Psoas muscle (tissue), 8 donors: ENCODE results near the gene PIGT. TPM values are rescaled to one million over a fixed set of nuclear protein-coding genes. Genes with fewer than 3 reads are reported as not detected.

Experiments used
- ATAC-seq, 4 donors: fragments of 200-7000 bp; cut with Tn5 transposase; one replicate each; pipeline ENCODE4 v1.9.1; 2020; ENCODE audit warnings: moderate library complexity in 3 of 4, mild to moderate bottlenecking in 2 of 4
- DNase-seq, 2 donors: peaks; one replicate each; pipeline ENCODE4 v3.0.0-alpha.2; 2020
- H3K27ac ChIP-seq: fragments of 200-600 bp; one replicate; pipeline ENCODE4 v1.8.0; 2022
- H3K27me3 ChIP-seq, 3 donors: fragments of 200-600 bp in 1 of 3; one replicate each; pipeline versions ENCODE4 v1.6.1 to v1.8.0; 2013 to 2022; ENCODE audit warnings: low read length in 2 of 3, mild to moderate bottlenecking in 2 of 3, moderate library complexity in 1 of 3; ENCODE audit not compliant: insufficient read depth in 3 of 3
- H3K36me3 ChIP-seq, 2 donors: fragments of 200-600 bp in 1 of 2; one replicate each; pipeline versions ENCODE4 v1.6.1 to v1.8.0; 2013 to 2022; ENCODE audit warnings: low read depth in 1 of 2, mild to moderate bottlenecking in 1 of 2, moderate library complexity in 1 of 2; ENCODE audit not compliant: insufficient read depth in 1 of 2
- H3K4me1 ChIP-seq: fragments of 200-600 bp; one replicate; pipeline ENCODE4 v1.8.0; 2022
- H3K4me3 ChIP-seq: fragments of 200-600 bp; one replicate; pipeline ENCODE4 v1.8.0; 2022; ENCODE audit warnings: mild to moderate bottlenecking
- H3K9me3 ChIP-seq: fragments of 200-600 bp; one replicate; pipeline ENCODE4 v1.8.0; 2022
- CTCF ChIP-seq: fragments of 200-600 bp; IDR thresholded peaks from one replicate; pipeline ENCODE4 v1.8.0; 2022; ENCODE audit warnings: antibody characterized with exemption
- WGBS, 3 donors: extraction: QIAGEN DNeasy Blood & Tissue Kit; methylation state at CpG; one replicate each; pipeline versions ENCODE4 v1.1.6 to v1.1.7; 2013; 5-methylcytosine and 5-hydroxymethylcytosine counted together
- intact Hi-C, 2 donors: fragments of 100-400 bp; cut with DNase I; formaldehyde crosslinking; loops; one replicate each; pipeline versions ENCODE4 v1.11.0 to v1.14.2; 2022
- polyA plus RNA-seq, 3 donors: library from polyadenylated mRNA; stranded (reverse); fragments of 200-250 nt; gene quantifications; one replicate each; pipeline ENCODE4 v1.2.3, GENCODE V29; 2013
- total RNA-seq, 4 donors: library from RNA; stranded (reverse); fragmentation: NEBNext Ultra II Directional in 2 of 4; extraction: Animal tissue kit (Norgen Biotek cat#: 25700) in 2 of 4; gene quantifications; one replicate each; pipeline versions ENCODE4 v1.2.1 to v1.2.4, GENCODE V29; 2021 to 2023
- donor health status: healthy with polysubstance abuse.
- donor health status: DM: no; HTN: no; CAD: no; lungs with moderate emphysema.
- donor health status: Bipolar disorder and iron deficiency.
- donor health status: healthy.
- donor health status: DM: yes; HTN: yes; CAD: no.
- donor health status: DM: no; HTN: no; CAD: no.
- donor health status: DM: no; HTN: no; CAD: no.
- donor health status: DM: yes; HTN: yes; CAD: no.

PIGT gene
- total and polyA plus RNA-seq, 7 donors, result 48.0 to 113 (median 58.8) TPM

GRCh38 chr20:45448270-45448669, 32.3 kb downstream of the PIGT start:
- no peak overlapping the region for H3K27ac ChIP-seq

GRCh38 chr20:45449528-45449927, 33.6 kb downstream of the PIGT start:
- ATAC-seq, result peak in 2 of 4 donors; percentile 19 to 35

More at GRCh38 chr20:45448270-45448669, 32.3 kb downstream of the PIGT start:
- TF ChIP-seq CTCF, result no peak
- no peaks in the 10 kb centered on the region for H3K9me3 ChIP-seq
- no peaks in the 10 kb centered on the region for H3K36me3 ChIP-seq
- no peak for ATAC-seq
- H3K27me3 ChIP-seq, result peaks cover 0 to 5% (median 0%) of the 10 kb centered on the region in 3 donors
- WGBS, 3 donors, result 60 to 67% (median 62%) methylated on average over 6 of the region's 6 CpGs
- no peak overlapping the region for H3K4me3 ChIP-seq
- H3K4me1 ChIP-seq, result no peaks in the 10 kb centered on the region
- intact Hi-C loops, result loop anchor here in 1 of 2 donors (10.0 kb wide), 1 partner anchor 327 kb away; no protein-coding TSS in a partner anchor
- no peak for DNase-seq

DNA sequence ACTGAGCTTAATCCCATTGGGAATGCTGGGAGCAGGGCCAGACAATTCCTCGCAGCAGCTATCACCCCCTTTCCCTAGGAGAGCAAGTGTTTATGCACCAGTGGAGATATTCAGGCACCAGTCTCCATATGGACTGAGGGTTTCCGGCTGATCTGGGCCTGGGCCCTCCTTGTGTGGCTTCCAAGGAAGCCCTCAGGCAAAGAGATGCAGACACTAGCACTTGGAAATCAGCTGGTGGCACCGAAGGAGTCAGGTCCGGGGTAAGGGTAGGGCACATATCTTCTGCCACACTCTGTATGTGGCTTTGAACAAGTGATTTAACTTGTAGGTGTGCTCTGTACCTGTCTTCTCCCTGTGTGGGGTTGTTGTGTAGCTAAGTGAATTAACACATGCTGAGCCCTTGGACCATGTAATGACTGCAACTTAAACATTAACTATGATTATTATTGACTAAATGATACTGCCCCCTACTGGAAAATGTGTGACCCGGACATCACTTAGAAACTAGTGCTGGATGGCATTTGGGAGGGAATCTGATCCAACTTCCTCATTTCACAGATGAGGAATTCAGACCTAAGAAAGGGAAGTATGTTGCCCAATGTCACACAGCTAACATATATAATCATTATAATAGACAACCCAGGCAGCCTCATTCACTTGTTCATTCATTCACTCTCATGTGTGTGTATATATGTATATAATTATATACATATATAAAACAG, 34.3 kb downstream of the PIGT start:
- intact Hi-C loops, result no loop called here
- WGBS, 3 donors, result 56 to 64% (median 62%) methylated on average over 5 of the region's 5 CpGs
- Histone ChIP-seq H3K27me3 (no peaks in the 10 kb centered on the region), H3K27ac (no peak overlapping the region), H3K4me3 (no peak overlapping the region), H3K4me1 (no peaks in the 10 kb centered on the region), H3K36me3 (no peaks in the 10 kb centered on the region), H3K9me3 (no peaks in the 10 kb centered on the region)
- DNase-seq (no peak), ATAC-seq (peak in 2 of 4 donors; percentile 44 to 54)
- TF ChIP-seq CTCF, result peak; percentile 53

More at GRCh38 chr20:45449528-45449927, 33.6 kb downstream of the PIGT start:
- Histone ChIP-seq H3K27me3 (no peaks in the 10 kb centered on the region), H3K4me1 (no peaks in the 10 kb centered on the region), H3K9me3 (no peaks in the 10 kb centered on the region), H3K36me3 (no peaks in the 10 kb centered on the region), H3K27ac (no peak overlapping the region), H3K4me3 (no peak overlapping the region)
- no peak for TF ChIP-seq CTCF
- intact Hi-C loops, result loop anchor here in 1 of 2 donors (10.0 kb wide), 1 partner anchor 325 kb away; no protein-coding TSS in a partner anchor
- WGBS, 3 donors, result 41 to 70% (median 43%) methylated on average over 3 of the region's 3 CpGs
- DNase-seq, result no peak

DNA sequence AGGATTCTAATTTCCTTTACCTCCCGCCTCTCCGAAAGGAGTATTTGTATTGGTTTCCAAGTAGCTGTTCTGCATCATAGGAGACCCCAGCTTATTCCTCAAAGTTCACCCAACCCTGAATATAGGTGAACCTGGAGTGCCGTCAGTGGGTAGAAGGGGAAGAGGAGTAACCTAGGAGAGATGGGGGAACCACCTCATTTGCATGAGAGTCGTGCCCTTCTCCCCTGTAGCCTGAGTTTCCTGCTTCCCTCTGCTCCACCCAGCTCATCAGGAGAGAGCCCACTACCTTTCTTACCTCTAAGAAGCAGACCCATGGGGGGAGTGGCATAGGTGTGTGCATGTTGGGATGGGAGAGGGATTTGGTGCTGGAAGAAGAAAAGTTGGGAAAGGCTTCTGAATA, 36.3 kb downstream of the PIGT start:
- Histone ChIP-seq H3K27ac (no peak overlapping the region), H3K9me3 (no peaks in the 10 kb centered on the region), H3K4me3 (no peak overlapping the region), H3K36me3 (no peaks in the 10 kb centered on the region), H3K4me1 (no peaks in the 10 kb centered on the region), H3K27me3 (no peaks in the 10 kb centered on the region)
- WGBS, 3 donors, result 67 to 72% (median 71%) methylated on average over 4 of the region's 4 CpGs
- ATAC-seq (no peak), DNase-seq (no peak)
- intact Hi-C loops, result no loop called here
- TF ChIP-seq CTCF, result no peak
